ENCODE measurements around the gene COMMD6. TPM values are rescaled to one million over a fixed set of nuclear protein-coding genes. Genes with fewer than 3 reads are reported as not detected.
A peak's percentile ranks its signal among the peaks of the same experiment; 100 is the strongest.
"Not testable (repeated sequence)": the region's sequence is repeated elsewhere in the genome, so short reads cannot be mapped to it uniquely, and the experiment has no call there.

COMMD6 gene
- total RNA-seq (2014; rRNA removed; shearing (Covaris generic)): 37.6 and 50.9 TPM in 2 replicates

DNA sequence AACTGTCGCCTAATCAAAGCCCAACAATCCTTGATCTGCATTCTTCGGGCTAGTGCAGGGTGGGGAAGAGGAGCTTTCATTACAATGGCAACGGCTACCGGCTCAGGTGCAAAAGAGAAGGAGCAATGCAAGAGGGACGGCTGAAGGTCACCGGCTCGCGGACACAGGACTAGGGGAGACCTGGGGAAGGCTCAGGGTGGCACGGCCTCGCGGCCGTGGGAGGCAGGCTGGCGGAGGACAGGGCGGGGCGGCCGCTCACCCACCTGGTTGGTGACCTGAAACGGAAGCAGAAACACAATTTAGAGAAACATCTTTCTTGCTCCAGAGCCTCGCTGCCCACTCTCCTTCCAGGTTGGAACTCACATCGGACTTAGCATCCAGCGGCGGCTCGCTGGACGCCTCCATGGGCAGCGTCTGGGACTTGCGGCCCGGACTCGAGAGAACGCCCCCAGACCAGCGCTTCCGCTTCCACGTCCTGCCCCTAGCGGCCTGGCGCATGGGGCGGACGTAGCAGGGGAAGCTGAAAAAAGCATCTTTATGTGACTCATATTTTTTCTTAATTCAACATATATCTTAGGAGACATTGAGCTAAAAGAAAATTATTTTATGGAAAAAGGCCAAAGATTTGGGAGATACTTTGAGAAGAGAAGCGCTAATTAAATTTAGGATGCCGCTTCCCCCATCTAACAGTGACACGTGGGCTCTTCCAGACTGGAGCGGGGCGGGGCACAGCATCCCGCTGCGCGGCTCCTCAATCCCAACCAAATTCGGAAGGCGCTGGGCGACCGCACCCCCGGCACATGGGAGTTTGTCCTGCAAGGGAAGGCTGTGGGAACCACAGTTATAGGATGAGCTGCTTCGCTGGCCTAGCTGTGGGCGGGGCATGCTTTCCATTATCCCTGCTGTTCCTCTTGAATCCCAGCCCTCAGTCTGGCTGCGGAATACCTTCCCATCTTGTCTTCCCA lies at the start of gene COMMD6:
Gene COMMD6, minus strand, starts transcription at position 441 of the 965 bp plus-strand sequence. Its CDS starts 36 bp downstream, at position 405.
- DNase-seq (ENCODE audit: low spot score): peak; percentile 97

- DNase-seq (ENCODE audit: low spot score): no peak
These were observed 47.5 kb upstream of the COMMD6 start for GRCh38 chr13:75585153-75585552.

DNA sequence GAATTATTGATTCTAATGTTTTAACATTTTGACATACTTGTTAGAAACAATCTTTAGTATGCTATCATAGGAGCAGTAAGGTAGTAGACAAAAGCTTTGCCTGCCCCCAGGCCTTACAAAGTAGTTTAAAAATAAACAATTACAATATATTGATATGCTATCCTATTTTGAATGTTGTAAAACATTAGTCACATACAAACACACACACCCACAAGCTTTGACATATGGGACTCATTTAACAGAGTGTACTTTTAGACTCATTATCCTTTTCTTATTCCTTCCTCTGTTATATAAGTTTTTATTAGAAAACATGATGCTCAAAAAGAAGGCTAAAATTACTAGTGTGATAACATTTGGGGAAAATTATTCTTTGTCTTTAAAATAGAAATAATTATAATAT lies 45.5 kb upstream of the COMMD6 start:
- DNase-seq (ENCODE audit: low spot score): no peak

DNA sequence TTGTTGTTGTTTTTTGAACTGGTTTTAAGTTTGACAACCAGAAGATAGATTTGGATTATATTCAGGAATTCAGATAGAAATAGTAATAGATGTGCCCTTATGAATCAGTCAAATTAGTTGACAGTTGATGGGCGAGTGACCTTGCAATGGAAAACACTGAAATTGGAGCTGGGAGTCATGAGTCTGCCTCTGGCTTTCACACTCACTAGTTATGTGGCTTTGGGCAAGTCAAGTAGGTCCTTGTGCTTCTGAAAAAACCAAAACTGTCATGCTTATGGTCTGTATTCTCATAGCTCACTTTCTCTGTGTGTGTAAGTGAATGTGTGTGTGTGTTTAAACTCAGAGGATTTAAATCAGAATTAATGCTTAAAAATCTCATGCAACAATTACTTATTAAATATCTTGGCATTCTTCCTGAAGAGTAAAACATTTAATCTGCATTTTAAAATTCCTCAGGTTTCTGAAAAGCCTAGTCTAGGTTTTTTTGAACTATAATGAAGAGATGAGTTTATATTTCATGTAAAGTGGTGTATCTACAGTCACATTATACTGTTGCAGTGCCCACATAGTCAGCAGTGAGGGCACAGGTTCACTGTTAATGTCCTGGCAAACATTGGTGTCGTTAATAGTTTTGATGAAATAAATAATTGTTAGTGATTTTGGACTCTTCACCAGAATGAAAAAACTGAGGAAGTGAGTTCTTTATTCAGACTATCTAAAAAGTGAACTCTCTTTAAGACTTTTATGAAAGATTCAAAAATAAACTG lies 44.4 kb upstream of the COMMD6 start:
- DNase-seq (ENCODE audit: low spot score): no peak

DNA sequence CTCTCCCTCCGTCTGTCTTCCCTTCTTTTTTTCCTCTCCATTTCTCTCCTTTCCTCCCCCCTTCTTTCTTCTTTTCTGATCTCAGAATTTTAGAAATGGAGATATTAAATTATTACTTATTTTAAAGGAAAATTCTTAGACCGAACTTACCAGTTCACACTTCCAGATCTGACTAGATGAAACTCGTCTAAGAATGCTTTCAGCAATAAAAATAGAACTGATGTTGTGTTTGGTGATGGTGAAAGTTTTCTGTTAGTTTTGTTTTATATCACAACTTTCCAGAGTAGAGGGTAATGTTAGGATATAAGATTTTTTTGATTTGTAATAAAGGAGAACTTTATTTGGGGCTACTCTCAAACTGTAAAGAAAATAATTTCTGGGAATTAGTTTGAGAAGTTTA lies 41.9 kb upstream of the COMMD6 start:
- no peak for DNase-seq (ENCODE audit: low spot score)

GRCh38 chr13:75569576-75569975 lies 31.9 kb upstream of the COMMD6 start:
- no peak for DNase-seq (ENCODE audit: low spot score)

DNA sequence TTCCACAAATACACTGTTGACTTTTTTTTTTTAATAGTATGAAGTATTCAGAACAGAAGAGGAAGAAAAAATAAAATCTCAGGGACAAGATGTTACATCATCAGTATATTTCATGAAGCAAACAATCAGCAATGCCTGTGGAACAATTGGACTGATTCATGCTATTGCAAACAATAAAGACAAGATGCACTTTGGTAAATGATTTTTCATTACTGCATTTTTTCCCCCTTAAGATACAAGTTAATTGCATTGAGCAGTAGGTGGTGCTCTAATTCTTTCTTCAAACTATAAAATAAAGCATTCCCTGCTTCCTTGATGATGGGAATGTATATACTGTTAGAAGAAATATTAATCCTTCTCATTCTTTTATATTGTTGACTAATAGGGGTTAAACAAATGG lies 29.0 kb upstream of the COMMD6 start:
- DNase-seq (ENCODE audit: low spot score): peak; percentile 56

DNA sequence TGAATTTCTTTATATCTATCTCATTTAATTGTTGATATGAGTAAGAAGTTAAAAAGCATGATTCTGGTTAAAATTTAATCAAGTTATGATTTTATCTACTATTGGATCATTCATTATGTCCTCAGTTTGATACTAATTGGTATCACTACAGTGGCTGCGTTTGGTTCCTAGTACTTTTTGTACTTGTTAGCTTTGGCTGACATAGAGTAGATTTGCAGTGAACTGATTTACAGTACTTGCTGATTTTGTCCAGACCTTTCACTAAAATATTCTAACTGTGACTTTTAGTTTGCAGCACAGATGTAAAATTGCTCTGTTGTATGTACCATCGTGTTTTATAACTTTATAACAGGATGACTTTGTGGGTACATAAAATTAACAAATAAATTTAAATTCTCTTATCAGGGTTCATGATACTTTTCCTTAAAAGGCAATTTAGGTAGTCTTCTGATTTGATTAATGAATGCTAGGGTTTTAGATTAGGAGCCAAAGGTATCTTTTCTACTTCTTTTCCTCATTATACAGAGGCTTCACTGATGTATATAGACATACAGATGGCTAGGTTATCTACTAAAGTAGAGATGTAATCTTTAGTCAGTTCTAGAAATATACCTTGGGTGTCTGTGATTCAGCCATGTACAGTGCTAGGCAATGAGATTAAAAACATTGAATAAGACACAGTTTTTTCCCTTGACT lies 20.7 kb upstream of the COMMD6 start:
- DNase-seq (ENCODE audit: low spot score): no peak

- DNase-seq (ENCODE audit: low spot score): no peak
These were observed 19.3 kb upstream of the COMMD6 start for GRCh38 chr13:75556961-75557360.

- DNase-seq (ENCODE audit: low spot score): no peak
These were observed 18.2 kb upstream of the COMMD6 start for GRCh38 chr13:75555836-75556235.

DNA sequence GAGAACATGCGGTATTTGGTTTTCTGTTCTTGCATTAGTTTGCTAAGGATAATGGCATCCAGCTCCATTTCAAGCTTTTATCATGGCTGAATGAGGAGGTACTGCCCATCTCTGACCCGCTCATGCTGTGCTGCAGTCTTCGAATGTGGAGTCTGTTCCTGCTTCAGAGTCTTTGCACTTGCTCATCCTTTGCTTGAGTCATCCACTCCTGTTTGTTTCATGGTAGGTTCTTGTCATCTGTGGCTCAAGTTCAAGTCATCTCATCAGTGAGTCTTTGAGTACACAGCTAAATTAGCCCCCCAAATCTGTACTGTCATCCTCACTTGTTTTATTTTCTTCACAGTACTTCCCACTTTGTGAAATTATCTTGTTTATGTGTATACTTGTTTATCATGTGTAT lies 17.3 kb upstream of the COMMD6 start:
- DNase-seq (ENCODE audit: low spot score): no peak

DNA sequence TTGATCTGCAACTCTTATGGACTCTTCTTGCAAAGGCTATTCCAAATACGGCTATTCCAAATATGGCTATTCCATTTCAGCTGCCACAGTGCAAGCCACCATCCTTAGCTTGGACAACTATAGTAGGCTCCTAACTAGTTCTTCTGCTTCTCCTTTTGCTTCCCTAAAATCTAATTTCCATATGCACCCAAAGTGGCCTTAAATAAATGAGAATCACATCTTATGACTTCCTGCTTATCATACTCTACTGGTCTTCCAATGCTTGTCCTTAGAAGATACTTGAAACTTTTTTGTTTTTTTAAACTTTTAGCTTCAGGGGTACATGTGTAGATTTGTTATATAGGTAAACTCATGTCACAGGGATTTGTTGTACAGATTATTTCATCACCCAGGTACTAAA lies 16.8 kb upstream of the COMMD6 start:
- DNase-seq (ENCODE audit: low spot score): no peak

- peak; percentile 82 for DNase-seq (ENCODE audit: low spot score)
These were observed 12.5 kb upstream of the COMMD6 start for GRCh38 chr13:75550159-75550567.

DNA sequence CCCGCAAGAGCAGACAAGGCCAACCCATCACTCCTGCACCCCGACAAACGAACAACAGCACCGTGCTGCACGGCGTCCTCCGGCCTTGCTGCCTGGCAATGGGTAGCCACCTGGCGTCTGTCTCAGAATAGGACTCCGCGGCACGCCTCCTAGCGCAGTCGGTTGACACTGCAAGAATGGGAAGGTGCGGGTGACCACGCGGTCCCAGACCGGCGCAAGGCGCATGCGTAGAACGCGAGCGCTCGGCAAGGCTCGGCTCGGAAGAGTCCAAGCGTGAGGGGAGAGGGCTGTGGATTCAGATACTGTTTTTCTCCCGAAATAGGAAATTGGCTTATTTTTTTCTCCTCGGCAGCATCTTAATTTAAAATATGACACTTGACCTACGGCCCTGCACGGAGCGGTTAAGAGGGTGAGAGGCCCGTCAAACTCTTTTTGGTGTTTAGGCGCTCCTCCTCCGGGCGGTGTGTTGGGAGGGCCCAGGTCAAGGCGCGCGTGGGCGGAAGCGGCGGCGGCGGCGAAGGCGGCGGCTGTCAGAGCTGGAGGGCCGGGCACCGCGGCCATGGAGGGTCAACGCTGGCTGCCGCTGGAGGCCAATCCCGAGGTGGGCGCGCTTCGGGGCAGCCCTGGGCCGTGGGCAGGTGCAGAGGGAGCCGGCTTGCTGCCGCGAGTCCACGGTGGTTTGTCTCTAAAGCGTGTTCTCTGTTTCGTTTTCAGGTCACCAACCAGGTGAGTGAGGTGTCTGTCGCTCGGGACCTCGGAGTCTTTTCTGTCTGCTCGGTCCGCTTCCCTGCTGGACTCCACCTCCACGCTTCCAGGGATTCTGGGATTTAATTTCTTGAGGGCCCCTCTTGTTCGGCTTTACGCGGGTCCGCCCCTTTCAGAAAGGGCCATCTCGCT lies 11.9 kb upstream of the COMMD6 start, which contains the start of gene UCHL3:
Gene UCHL3, plus strand, starts transcription at position 530 of the 897 bp plus-strand sequence. Its CDS starts 30 bp downstream, at position 560.
- DNase-seq (ENCODE audit: low spot score): peak; percentile 100

DNA sequence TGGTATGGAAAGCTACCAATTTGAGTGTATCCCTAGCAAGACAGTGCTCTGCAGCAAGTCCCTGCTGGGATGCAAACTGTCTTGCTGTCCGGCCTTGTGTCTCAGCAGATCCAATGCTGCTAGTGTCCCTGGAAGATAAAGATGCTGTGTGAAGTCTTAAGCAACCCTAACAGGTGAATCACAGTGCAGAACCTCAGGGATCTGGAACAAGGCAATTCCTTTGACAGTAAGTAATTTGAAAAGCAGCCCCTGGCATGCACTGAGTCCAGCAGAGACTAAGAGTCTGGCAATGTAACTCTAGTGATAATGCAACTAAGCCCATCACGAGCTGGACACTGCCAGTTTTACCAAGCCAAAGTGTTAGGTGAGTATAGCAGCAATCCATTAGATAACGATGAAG lies 10.3 kb upstream of the COMMD6 start:
- no peak for DNase-seq (ENCODE audit: low spot score)

GRCh38 chr13:75545386-75545785 lies 7.7 kb upstream of the COMMD6 start:
- DNase-seq (ENCODE audit: low spot score): not testable (repeated sequence)

DNA sequence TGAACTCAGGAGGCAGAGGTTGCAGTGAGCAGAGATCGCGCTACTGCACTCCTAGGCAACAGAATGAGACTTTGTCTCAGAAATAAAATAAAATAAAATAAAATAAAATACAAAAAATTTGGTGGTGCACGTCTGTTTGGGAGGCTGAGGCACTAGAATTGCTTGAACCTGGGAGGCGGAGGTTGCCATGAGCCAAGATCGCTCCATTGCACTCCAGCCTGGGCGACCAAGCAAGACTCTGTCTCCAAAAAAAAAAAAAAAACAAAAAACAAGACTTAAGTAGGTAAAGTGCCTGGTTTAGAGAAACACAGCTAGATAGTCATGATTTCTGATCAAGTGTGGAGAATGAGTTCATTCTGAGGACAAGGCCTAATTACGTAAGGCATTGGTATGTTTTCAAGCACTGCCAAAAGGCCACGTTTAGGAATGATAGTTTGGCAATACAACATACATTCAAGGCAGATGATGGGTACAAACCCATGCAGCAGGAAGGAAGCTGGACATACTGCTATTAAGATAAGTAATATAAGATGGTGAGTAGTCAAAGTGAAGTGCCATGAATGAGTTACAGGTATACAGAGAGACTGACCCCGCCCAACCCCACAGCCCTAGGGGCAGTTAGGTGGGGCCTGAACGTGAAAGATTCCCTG lies 7.2 kb upstream of the COMMD6 start:
- no peak for DNase-seq (ENCODE audit: low spot score)

- no peak for DNase-seq (ENCODE audit: low spot score)
These were observed 4.3 kb upstream of the COMMD6 start for GRCh38 chr13:75541961-75542360.

- DNase-seq (ENCODE audit: low spot score): no peak
These were observed 3.6 kb upstream of the COMMD6 start for GRCh38 chr13:75541287-75541686.

DNA sequence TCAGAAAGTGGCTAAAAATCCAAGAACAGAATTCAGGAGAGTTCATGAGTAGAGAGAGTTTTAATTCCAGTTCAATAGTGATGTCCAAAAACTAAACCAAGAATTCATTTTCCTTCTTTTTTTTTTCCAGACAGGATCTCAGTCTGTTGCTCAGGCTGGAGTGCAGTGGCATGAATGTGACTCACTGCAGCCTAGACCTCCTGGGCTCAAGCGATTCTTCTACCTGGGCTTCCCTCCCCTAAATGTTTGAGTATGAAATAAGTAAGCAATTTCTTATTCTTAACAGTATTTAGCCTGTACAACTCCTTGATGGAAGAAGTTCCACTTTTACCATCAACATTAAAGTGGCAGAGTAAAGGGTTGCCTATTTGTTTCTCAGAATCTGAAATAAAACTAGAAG lies 3.8 kb downstream of the COMMD6 start:
- DNase-seq (ENCODE audit: low spot score): no peak
